Measurements from ENCODE around the gene HLCS. TPM values are rescaled to one million over a fixed set of nuclear protein-coding genes. Genes with fewer than 3 reads are reported as not detected.

Gene HLCS
- total and polyA plus RNA-seq, 10 of the 15 experiments (the other 5 are each of a cell fraction or from before 2014, with no cell fraction given) = 1.5 to 12.7 (median 9.6) TPM

GRCh38 chr21:36730291-36731281, 235.9 kb downstream of the HLCS start:
- POLR2A ChIA-PET = no interaction called here
- no peak overlapping the region for H3K4me2 ChIP-seq (ENCODE audit: control insufficient read depth, insufficient read depth)
- intact Hi-C loops (cut with micrococcal nuclease; ENCODE audit: unreplicated experiment) (no loop called here), in situ Hi-C loops (cut with MboI) (no loop called here)
- no peaks in the 10 kb centered on the region; a peak in 2 of 4 replicates for H3K27me3 ChIP-seq (replicated peaks in 1 of 2; ENCODE audit: control insufficient read depth in 2 of 2, insufficient read depth in 2 of 2, low read length in 1 of 2)
- no TSS peak for BruUV-seq (replicated peaks)
- TF ChIP-seq BCL3 (IDR thresholded peaks at IDR 0.05; ENCODE audit: borderline replicate concordance, insufficient read depth, low read depth, low read length, poor library complexity, severe bottlenecking) (no peak), RB1 (IDR thresholded peaks at IDR 0.05; ENCODE audit: borderline replicate concordance) (no peak), ZNF384 (IDR thresholded peaks at IDR 0.05; ENCODE audit: borderline replicate concordance, low read depth, low read length) (no peak), ZBED1 (IDR thresholded peaks at IDR 0.05; ENCODE audit: borderline replicate concordance) (no peak), IKZF2 (IDR thresholded peaks at IDR 0.05) (no peak), ZBTB4 (CRISPR knock-in tag; IDR thresholded peaks at IDR 0.05) (no peak), NRF1 (conservative IDR thresholded peaks at IDR 0.05; ENCODE audit: low read depth, low read length) (no peak), RELA (IDR thresholded peaks at IDR 0.05; ENCODE audit: borderline replicate concordance, partially characterized antibody) (no peak), CREM (IDR thresholded peaks at IDR 0.05; ENCODE audit: low read depth) (no peak), USF2 (IDR thresholded peaks at IDR 0.05; ENCODE audit: borderline replicate concordance, low read depth, low read length) (no peak), CBFB (IDR thresholded peaks at IDR 0.05; ENCODE audit: low read depth) (no peak), ESRRA (IDR thresholded peaks at IDR 0.05; ENCODE audit: low read length) (no peak)
- DNase-seq (ENCODE audit: low read depth, low spot score) (no peak), ATAC-seq (no peak), FAIRE-seq (no peak)
- no peaks in the 10 kb centered on the region for H3K4me1 ChIP-seq (ENCODE audit: control insufficient read depth, insufficient read depth, low read length)
- RAD21 ChIA-PET (ENCODE audit: unreplicated experiment) = no interaction called here
- CTCF ChIA-PET = no interaction called here
- H3K79me2 ChIP-seq (ENCODE audit: control insufficient read depth, insufficient read depth, low read length) = no peaks in the 10 kb centered on the region
- no peak overlapping the region for H3K9ac ChIP-seq (ENCODE audit: control insufficient read depth, insufficient read depth, low read length)
- H2AFZ ChIP-seq (ENCODE audit: control insufficient read depth, low read depth, low read length) = no peak overlapping the region
- H4K20me1 ChIP-seq (ENCODE audit: control insufficient read depth, insufficient read depth) = no peaks in the 10 kb centered on the region
- H3K27ac ChIP-seq (ENCODE audit: control insufficient read depth, insufficient read depth) = no peak overlapping the region
- 53% methylated on average over 30 of the region's 30 CpGs for WGBS (ENCODE audit: insufficient coverage, insufficient replicate concordance, low lambda C conversion rate, missing lambda C conversion rate)
- no peaks in the 10 kb centered on the region for H3K9me3 ChIP-seq (replicated peaks; ENCODE audit: control insufficient read depth, insufficient read depth, low read length)
- SMC1A ChIA-PET (ENCODE audit: uncharacterized antibody, unreplicated experiment) = no interaction called here
- no peak overlapping the region for H3K4me3 ChIP-seq
- no peaks in the 10 kb centered on the region for H3K36me3 ChIP-seq (ENCODE audit: control insufficient read depth in 2 of 2, insufficient read depth in 2 of 2, low read length in 1 of 2)

All from GM12878 (cell line).